Coronary artery (tissue), 2 donors: ENCODE data around the gene MDGA2.
"Not testable (repeated sequence)": the region's sequence is repeated elsewhere in the genome, so short reads cannot be mapped to it uniquely, and the experiment has no call there.

ENCODE experiments used
- DNase-seq: peaks from one replicate; pipeline ENCODE4 v3.0.0-alpha.2; 2017; ENCODE audit warnings: low spot score
- H3K27ac ChIP-seq, 2 donors: fragments of 200-600 bp; sonication (generic); one replicate each; pipeline ENCODE4 v1.5.1; 2016 to 2019
- H3K4me3 ChIP-seq: fragments of 200-600 bp; sonication (generic); 2 replicates; pipeline ENCODE4 v1.5.1; 2016; ENCODE audit warnings: mild to moderate bottlenecking, moderate library complexity
- TF ChIP-seq, protein P1 (sequence below): fragments of 200-600 bp; sonication (generic); IDR thresholded peaks from one replicate; pipeline ENCODE4 v1.5.1; 2019; ENCODE audit warnings: antibody characterized with exemption

Gene MDGA2

DNA sequence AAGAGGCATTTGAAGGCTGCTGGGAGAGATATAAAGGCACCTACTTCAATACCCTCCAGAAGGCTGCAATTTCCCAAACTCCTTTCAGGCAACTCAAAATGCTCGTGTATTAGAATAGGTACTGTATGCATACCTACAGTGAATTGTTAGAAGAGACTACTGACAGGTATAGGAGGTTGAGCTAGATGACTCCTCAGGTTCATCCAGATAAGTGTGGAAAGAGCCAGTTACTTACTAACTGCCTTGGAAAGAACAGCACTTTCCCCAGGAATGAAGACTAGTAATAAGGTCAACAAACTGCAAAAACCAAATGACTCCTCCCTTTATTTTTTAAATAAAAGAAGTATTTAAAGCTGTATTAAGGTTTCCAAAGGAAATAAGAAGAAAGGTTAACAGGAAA, 429.0 kb downstream of the MDGA2 start:
- H3K4me3 ChIP-seq = no peak overlapping the region
- no peak for DNase-seq
- no peak overlapping the region for H3K27ac ChIP-seq
- TF ChIP-seq, protein P1, sequence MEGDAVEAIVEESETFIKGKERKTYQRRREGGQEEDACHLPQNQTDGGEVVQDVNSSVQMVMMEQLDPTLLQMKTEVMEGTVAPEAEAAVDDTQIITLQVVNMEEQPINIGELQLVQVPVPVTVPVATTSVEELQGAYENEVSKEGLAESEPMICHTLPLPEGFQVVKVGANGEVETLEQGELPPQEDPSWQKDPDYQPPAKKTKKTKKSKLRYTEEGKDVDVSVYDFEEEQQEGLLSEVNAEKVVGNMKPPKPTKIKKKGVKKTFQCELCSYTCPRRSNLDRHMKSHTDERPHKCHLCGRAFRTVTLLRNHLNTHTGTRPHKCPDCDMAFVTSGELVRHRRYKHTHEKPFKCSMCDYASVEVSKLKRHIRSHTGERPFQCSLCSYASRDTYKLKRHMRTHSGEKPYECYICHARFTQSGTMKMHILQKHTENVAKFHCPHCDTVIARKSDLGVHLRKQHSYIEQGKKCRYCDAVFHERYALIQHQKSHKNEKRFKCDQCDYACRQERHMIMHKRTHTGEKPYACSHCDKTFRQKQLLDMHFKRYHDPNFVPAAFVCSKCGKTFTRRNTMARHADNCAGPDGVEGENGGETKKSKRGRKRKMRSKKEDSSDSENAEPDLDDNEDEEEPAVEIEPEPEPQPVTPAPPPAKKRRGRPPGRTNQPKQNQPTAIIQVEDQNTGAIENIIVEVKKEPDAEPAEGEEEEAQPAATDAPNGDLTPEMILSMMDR = no peak

DNA sequence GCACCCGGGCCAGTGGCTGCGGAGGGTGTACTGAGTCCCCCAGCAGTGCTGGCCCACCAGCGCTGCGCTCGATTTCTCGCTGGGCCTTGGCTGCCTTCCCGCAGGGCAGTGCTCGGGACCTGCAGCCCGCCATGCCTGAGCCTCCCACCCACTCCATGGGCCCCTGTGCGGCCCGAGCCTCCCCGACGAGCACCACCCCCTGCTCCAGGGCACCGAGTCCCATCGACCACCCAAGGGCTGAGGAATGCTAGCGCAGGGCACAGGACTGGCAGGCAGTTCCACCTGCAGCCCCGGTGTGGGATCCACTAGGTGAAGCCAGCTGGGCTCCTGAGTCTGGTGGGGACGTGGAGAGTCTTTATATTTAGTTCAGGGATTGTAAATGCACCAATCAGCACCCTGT, 432.8 kb downstream of the MDGA2 start:
- DNase-seq, H3K27ac ChIP-seq, H3K4me3 ChIP-seq: not testable (repeated sequence)

DNA sequence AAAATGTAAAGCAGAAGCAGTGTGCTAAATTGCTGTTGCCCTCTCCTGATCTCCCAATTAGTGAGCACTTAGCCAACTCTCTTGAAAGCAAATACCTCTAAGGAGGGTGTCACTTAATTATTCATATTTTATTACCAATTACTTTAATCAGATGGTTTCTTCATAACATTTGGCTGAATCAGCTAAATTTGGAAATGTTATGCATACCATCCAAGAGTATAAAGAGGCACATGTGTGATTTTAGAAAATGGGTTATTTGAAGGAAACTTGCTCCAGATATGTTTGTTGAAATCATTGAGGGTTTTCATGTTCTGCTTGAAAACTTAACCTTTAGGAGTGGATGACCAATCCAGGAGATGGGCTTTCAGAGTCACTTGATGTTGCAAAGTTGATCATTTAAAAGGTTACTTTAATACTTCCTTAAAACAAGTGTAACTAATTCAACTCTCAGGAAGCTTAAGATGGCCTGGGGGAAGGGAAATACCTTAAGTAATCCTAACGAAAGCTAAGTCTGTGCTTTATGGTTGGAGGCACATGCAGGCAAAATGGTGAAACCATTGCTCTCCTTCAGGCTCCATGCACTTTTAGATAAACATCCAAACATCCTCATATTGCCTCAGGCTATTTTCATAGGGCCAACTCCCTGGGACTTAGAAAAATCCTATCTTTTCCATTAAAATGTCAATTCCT, 434.5 kb downstream of the MDGA2 start:
- Histone ChIP-seq H3K27ac (no peak overlapping the region), H3K4me3 (no peak overlapping the region)
- TF ChIP-seq, protein P1 = no peak
- no peak for DNase-seq

DNA sequence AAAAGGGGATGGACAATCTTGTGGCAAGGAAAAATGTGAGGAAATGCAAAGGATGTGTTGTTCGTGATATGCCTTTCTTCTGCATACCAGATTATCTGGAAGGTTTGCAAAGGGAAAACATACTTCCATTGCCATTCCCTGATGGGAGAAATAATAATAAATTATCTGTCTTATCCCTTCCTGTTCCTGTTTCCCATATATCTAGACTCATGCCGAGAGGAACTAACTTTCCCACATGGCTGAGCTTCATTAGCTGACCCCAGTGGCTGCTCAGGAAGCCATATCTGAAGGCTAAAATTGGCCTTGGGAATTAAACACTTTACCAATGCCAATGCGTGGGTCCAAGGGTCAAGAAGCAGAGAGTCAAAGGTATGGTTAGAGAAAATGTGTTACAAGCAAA, 439.8 kb downstream of the MDGA2 start:
- no peak for DNase-seq
- TF ChIP-seq, protein P1 = no peak
- no peak overlapping the region for H3K4me3 ChIP-seq
- H3K27ac ChIP-seq = no peak overlapping the region

DNA sequence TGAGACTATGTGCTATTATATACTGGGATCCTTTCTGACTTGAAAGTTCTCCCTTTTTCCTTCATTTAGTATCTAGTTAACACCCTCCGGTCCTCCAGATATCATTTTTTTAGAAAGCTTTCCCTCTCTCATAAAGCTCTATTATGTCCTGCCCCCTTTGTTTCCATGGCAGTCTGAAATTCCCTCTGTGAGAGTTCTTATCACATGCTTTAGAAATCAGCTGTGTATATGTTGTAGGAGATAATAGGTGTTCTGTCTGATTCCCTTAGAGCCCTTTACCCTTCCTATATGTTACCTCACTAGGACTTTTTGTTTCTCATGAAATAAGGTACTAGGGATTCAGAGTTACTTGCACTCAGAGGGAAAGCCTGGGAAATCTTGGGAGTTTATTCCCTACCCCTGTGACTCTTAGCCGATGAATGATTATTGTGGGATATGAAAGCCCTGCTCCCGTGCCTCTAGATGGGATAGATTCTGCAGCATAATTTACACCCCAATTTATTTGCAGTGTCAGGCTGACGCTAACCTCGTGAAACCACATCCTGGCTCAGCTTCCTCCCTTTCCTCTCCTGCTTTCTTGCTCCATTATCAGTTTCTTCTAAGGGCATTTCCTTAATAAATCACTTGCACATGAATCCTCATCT, 448.4 kb downstream of the MDGA2 start:
- TF ChIP-seq, protein P1 = no peak
- Histone ChIP-seq H3K27ac (no peak overlapping the region), H3K4me3 (no peak overlapping the region)
- DNase-seq = no peak

DNA sequence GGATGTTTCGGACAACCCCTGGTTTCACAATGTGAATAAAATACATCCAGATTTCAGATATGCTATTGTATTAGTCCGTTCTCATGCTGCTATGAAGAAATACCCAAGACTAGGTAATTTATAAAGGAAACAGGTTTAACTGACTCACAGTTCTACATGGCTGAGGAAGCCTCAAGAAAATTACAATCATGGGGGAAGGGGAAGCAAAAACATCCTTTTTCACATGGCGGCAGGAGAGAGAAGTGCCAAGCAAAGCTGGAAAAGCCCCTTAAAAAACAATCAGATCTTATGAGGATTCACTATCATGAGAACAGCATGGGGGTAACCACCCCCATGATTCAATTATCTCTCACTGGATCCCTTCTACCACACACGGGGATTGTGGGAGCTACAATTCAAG, 451.7 kb downstream of the MDGA2 start:
- Histone ChIP-seq H3K27ac (no peak overlapping the region), H3K4me3 (no peak overlapping the region)
- DNase-seq = no peak
- TF ChIP-seq, protein P1 = no peak

DNA sequence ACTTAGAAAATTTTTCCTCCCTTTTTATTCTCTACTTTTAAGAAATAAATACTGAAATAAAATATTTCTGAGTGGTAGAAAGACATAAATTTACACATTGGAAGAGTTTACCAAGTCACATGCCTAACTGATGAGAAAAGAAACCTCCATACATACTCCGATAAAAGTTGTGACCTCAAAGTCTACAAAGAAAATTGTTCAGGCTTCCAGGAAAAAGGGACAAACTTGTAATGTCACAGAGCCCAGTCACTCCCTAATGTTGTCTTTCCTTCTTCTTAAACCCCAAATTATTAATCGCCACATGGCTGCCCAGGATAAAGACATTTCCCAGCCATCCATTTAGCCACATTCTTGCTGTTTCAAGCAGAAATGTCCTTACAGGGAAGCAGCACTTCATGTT, 455.3 kb downstream of the MDGA2 start:
- TF ChIP-seq, protein P1 = no peak
- no peak overlapping the region for H3K4me3 ChIP-seq
- no peak overlapping the region for H3K27ac ChIP-seq
- no peak for DNase-seq
